Stimulated activated CD4-positive, alpha-beta T cell treated with anti-CD3 and anti-CD28 coated beads, Interleukin-1b, Interleukin-23, amount 100 ng/mL, for 24 hours (primary cell): ENCODE data around the gene MRFAP1L1.
"Not testable (repeated sequence)": the region's sequence is repeated elsewhere in the genome, so short reads cannot be mapped to it uniquely, and the experiment has no call there.

ENCODE experiments used
- DNase-seq, 4 experiments: peaks; one replicate each; pipeline ENCODE4 v3.0.0-alpha.2; 2020; ENCODE audit warnings: low read depth in 4 of 4, low spot score in 1 of 4

The MRFAP1L1 gene

DNA sequence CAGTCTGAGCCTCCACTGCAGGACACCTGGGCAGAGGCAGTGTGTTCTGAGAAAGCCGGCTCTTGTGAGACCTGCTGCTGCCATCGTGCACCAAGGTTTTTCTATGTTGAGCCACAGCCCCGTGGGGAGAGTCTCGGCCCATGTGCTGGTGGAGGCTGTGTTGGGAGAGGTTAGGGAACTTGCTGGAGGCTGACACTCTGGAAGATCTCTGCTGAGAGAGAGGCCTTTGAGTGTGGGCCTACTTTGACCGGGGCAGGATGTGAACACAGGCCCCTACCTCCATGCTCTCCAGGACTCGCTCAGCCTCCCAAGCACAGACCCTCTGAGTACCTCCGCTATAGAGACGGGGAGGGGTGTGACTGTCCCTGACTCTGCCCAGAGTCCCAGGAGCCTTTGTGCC, 17.3 kb downstream of the MRFAP1L1 start:
- DNase-seq = no peak

DNA sequence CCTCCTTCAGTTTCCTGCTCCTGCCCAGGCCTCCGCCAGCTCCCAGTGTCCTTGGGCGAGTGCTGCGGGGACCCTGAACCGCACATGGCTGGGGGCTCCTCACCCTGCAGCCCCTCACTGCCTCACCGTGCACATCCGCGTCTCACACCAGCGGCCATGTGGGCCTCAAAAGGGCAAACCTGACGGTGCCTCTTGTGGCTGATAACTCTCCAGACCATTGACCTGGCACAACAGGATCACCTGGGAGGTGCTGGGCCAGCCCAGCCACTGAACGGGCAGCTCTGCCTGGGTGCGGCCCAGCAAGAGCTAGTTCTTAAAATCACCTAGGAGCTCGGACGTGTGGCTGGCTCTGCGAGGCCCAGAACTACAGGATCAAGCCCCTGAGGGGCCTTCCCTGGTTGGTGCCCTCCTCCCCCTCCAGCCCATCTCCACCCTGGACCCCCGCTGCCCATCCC, 20.1 kb downstream of the MRFAP1L1 start:
- no peak for DNase-seq

DNA sequence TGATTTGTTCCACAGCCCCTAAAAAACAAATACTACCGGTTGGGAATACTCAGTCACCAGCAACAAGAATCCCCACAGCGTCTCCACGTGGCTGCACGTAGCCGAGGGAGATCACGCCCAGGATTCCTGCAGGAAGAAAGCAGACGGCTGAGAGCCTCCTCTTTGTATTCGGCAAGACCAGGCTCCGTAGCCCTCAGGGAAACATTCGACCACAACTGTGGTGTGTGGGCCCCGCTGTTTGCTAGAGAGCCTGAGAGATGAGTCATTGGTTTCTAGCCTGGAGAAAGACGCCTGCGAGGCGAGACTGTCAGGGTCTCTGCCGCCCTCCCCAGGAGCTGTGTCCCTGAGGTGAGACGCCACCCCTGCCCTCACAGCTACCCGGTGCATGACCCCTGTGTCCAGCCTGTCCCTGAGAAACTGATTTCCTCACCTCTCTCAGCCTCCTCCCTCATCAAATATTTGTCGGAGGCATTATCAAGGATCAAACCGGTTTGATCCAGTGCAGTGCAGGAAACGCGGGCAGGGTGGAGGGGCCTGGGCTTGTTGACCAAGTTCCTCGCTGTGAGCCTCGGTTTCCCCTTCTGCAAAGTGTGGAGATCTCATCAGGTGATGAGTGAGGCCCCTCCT, 20.7 kb downstream of the MRFAP1L1 start:
- DNase-seq = peak in 2 of 4 experiments; percentile 54 to 69

DNA sequence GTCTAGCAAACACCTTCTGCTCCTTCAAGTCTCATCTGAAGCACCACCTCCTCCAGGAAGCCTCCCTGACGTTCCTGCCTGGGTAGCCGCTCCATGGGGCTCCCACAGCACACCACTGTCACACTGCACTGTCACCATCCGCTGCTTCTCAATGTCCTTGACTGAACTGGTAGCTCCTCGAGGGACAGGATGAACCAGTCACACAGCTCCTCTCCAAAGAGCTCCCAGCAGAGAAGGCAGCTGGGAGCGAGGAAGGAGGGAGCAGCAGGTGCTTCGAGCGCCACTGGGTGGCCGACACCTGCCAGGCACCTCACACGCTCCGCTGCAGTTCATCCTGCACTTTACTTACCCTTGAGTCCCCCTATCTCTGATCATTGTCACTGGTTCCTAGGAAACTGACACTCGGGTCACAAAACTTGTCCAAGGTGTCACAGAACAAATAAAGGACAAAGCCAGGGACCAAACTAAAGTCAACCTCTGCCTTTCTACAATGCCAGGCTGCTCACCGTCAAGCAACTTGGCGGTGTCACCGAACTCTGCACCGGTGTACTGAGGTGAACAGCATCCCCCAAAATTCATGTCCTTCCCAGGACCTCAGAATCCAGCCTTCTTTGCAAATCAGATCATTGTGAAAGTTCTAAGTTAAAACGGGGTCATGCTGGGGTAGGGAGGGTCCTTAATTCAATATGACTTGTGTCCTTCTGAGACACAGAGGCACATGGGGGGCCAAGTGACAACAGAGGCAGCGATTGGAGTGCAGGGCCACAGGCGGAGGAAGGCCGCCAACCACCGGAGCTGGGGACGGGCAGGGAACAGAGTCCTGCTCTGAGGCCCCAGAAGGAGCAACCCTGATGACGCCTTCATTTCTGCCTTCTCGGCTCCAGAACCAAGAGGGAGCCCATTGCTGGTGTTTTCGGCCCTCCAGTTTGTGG, 21.5 kb downstream of the MRFAP1L1 start:
- no peak for DNase-seq

DNA sequence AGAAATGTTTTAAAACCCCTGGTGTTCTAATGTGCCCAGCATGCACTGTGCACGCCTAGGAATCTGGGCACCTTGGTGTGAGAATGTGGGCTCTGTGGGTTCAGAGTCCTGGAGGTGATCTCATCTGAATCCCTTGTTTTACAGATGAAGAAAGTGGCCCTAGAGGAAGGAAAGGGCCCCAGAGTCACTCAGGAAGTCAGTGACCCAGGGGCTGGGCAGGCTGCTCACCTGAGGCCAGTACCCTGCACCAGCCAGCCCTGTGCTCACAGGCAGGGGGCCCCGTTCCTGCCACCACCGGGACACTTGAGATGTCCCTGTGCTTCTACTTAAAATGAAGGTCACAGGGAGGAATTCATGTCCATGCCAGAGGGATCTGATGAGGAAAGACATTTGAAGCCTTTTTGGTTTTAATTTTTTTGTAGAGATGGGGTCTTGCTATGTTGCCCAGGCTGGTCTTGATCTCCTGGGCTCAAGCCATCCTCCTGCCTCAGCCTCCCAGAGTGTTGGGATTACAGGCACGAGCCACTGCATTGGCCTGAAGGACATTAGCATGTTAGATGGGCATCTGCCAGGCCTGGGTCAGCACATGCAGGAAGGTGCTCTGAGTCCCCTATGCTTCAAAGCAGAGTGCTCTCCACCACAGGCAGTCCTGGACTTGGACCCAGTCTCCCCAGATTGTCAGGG, 23.4 kb downstream of the MRFAP1L1 start:
- DNase-seq = no peak

DNA sequence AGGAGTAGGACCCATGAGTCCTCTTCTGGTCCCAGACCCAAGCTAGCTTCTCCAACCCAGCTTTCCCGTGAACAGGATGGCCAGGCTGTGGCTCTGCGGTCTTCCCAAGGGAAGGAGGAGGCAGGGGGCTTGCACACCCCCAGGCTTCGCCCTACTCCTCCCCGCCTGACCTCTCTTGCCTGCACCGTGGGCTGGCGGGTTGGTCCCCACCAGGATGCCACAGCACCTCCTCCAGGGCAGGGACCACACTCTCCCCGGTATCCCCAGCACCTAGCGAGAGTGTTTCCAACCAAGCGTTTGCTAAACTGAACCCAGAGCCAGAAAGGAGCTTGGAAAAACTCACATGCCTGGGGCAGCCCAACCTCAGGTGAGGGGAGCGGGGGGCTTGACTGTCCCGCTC, 25.0 kb downstream of the MRFAP1L1 start:
- DNase-seq = no peak

DNA sequence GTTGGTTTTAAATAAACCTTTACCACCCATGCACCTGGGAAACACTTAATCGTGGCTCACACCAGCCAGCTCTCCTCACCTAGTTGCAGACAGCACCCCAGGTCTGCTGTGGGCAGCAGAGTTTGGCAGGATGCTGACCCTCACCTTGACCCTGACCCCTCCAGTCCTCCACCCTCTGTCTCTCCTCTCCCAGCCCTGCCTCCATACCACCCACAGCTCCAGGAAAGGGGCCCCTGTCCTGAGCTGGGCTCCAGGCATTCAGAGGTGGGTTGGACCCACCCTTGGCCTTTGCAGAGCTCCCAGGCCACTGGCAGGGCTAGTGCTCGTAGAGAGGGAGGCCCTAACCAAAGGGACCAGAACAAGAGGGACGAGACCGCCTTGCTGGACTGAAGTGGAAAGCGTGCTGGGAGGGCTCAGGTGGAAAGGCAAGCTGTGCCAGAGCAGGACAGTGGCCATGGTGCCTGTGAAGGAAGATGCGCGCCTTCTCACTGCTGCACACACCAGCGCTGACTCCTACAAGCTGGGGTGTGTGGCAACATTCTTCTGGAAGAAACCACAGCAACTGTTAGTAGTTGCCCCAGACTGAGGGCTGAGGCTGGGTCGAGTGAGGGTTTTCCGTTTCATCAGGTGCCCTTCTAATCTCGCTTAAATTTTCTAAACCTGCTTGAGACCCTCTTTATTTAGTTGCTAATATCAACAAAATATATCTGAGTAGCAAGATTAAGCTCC, 26.6 kb downstream of the MRFAP1L1 start:
- no peak for DNase-seq

DNA sequence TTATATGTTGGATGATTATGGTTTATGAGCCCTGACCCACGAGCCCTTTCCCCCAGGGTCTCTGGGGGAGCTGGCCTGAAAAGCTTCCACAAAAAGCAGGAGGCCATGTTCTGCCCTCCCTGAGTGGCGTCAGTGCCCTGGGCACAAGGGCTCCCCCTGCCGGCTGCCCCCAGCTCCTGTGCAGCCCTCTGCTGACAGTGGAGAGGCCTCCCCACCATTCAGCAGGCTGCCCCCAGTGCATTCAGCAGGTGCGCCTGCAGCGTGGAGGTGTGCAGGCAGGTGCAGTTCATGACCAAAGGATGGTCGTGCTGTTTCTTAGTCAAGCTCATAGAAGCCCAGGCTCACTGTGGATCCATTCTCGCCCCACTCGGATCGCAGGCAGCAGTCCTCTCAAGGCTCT, 28.5 kb downstream of the MRFAP1L1 start:
- DNase-seq = no peak

DNA sequence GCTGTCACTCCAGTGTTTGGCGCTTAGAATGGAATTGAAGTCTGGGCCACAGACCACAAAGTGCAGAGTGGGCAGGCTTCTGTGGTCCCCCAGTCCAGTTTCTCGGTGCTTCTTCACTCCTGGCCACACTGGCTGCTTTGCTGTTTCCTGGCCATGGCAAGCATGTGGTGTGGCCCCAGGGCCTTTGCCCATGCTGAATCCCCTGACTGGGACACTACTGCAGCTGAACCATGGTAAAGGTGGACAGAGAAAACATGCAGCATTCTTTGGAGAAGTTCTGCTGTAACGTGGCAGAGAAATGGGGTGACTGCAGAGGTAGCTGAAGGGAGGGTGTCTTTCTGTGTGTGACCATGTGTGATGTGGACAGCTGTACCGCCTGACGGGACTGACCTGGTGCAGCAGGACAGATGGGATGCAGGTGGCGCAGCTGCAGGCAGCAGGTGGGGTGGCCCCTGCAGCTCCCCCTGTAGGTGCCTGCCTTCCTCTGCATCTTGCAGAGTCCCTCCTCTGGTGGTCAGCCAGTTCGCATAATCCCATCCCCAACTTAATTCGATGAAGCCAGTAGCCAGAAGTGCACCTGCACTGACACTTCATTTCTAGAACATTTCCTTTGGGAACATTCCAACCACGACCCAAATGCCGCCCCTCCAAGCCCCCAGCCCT, 29.2 kb downstream of the MRFAP1L1 start:
- no peak for DNase-seq

DNA sequence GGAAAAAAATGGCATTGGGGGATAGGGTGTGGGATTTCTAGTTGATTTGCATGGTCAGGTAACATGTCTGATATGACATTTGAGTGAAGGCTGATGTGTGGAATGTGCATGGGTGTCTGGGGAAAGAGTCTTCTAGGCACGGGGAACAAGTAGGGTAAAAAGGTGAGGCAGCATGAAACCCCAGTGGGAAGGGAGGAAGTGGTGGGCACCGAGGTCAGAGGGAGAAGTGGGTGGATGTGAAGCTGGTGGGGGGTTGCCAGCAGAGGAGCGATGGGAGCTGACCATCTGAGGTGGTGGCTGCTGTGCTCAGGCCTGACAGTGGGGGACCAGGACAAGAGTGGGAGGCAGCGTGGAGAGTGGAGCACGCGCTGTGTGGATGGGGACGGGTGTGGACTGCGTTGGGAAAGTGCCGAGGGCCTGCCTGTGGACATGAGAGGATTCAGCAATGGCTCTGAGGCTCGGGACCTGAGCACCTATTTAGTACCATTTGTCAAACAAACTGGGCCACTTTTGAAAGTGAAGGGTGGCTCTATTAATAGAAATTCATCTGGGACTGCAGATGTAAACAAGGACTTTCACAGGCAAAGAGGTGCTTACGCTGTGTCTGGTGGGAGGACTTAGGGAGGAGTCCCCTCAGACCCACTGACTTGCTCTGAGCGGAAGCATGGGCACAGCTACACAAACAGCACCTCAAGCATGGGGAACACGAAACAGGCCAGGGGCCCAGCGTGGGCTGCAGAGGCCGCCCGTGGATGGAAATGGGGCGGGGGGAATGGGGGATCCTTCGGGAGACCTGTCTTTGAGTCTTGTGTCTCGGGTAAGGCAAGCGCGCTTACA, 32.7 kb downstream of the MRFAP1L1 start:
- no peak for DNase-seq

DNA sequence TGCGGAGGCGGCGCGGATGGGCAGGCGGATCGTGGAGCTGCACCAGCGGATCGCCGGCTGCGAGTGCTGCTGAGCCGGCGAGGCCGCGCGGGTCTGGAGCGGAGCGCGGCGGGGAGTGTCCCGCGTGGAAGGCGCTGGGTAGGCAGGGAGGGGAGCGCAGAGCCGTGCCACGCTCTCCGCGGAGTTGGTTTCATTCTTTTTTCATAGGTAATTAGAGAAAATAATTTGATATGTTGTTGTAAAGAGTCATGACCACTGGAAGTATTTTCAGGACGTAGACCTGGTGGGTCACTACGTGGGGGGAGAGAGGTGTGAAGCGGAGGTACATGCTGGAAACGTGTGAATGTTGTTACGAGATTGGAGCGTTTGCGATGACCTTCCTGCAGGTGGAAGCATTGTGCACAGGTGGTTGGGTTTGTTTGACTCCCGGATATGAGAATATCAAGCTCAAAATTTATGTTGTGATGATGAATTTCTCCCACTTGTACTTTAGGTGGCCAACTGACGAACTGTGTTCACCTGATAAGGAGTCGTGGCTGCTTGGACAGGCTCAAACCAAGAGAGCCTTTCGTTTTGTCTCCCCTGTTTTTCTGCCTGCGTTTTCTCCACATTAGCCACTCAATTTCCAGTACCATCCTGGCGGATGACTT, 35.0 kb downstream of the MRFAP1L1 start:
- peak in 2 of 4 experiments; percentile 28 to 51 for DNase-seq

DNA sequence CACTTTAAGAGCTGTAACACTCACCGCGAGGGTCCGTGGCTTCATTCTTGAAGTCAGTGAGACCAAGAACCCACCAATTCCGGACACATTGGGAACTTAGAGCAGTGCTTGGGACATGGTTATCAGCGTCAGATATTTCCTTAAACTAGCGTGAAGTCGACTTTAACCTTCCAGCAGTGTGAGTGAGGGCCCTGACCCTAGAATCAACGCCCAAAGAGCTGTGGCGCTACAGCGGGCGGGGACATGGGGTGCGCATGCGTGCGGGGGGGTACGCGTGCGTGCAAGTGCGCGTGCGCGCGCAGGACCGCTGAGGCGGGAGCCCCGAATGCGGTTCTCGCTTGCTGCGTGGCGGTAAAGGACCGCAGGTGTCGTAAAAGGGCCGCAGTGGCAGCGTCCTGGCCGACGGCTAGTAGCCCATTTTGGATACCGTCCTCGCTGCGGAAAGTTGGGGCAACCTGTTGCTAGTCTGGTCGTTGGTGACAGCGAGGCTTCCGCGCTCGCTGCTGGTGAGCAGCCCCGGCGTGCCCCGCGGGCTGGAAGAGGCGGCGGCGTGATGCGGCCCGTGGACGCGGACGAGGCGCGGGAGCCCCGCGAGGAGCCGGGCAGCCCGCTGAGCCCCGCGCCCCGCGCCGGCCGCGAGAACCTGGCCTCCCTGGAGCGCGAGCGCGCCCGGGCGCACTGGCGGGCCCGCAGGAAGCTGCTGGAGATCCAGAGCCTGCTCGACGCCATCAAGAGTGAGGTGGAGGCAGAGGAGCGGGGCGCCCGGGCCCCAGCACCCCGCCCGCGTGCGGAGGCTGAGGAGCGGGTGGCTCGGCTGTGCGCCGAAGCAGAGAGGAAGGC, 35.8 kb downstream of the MRFAP1L1 start:
- peak; percentile 72 to 91 (median 84) for DNase-seq

DNA sequence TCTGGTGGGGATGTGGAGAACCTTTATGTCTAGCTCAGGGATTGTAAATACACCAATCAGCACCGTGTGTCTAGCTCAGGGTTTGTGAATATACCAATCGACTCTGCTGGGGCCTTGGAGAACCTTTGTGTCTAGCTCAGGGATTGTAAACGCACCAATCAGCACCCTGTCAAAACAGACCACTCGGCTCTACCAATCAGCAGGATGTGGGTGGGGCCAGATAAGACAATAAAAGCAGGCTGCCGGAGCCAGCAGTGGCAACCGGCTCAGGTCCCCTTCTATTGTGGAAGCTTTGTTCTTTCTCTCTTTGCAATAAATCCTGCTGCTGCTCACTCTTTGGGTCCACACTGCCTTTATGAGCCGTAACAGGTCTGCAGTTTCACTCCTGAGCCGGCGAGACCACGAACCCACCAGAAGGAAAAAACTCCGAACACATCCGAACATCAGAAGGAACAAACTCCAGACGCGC, 36.4 kb downstream of the MRFAP1L1 start:
- DNase-seq = peak in 2 of 4 experiments; percentile 23 to 34

DNA sequence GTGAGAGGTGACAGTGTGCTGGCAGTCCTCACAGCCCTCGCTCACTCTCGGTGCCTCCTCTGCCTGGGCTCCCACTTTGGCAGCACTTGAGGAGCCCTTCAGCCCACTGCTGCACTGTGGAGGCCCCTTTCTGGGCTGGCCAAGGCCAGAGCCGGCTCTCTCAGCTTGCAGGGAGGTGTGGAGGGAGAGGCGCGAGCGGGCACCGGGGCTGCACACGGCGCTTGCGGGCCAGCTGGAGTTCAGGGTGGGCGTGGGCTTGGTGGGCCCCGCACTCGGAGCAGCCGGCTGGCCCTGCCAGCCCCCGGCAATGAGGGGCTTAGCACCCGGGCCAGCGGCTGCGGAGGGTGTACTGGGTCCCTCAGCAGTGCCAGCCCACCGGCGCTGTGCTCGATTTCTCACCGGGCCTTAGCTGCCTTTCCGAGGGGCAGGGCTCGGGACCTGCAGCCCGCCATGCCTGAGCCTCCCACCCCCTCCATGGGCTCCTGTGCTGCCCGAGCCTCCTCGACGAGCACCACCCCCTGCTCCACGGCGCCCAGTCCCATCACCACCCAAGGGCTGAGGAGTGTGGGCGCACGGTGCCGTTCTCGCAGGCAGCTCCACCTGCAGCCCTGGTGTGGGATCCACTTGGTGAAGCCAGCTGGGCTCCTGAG, 37.0 kb downstream of the MRFAP1L1 start:
- not testable (repeated sequence) for DNase-seq

DNA sequence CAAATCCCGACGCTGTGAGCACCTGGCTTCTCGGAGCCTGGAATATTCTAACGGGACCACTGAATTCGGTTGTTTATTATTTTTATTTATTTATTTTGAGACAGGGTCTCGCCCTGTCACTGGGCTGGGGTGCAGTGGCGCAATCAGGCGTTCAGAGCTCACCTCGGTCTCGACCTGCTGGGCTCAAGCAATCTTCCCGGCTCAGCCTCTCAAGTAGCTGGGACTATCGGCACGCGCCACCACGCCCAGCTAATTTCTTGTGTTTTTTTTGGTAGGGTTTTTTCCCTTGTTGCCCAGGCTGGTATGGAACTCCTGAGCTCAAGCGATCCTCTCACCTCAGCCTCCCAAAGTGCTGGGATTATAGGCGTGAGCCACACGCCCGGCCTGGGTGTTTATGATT, 37.5 kb downstream of the MRFAP1L1 start:
- DNase-seq = no peak

DNA sequence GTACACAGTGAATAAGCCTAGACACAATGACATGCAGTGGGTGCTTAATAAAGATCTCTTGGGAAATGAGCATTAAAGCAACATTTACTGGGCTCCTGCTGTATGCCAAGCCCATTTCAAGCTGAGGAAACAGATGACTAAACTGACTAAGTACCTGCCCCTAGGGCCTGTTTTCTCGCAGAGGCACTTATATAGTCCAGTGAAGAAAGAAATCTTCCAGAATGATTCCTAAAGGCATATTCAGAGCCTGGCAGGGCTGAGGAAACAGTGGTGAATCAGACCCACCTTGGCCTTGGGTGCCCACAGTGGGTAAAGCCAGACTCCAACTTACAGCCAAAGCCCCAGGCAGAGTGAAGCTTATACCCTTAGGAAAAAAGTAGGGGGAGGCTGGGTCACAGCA, 38.0 kb downstream of the MRFAP1L1 start:
- no peak for DNase-seq

DNA sequence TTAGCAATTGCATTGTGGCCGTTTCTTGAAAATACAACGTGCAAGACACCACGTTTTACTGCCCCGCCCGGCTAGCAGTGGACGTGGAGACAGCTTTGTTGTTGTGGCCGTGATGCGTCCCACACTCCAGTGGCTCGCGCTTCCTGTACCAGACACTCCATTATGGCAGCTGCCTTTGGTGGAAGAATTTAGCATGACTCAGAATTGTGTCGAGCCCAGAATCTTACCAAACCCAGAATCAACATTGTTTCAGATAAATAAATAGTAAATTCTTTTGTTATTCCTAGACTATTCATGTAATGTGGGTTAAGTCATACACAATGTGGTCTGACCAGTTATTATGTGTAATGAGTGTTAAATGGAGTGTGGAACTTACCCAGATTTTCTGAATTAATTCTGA, 41.3 kb downstream of the MRFAP1L1 start:
- DNase-seq = no peak

DNA sequence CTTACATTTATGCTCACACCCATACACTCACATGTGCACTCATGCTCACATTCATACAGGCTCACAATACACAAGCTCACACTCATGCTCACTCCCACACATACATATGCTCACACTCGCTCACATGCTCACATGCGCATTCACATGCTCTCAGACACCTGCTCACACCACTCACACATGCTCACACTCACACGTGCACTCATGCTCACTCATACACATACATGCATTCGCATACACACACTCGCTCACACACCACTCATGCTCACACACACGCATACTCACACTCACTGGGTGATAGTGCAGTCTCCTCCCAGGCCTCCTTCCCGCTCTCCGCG, 44.4 kb downstream of the MRFAP1L1 start:
- DNase-seq = no peak
